ENCODE data around the gene DTWD2.
A peak's percentile ranks its signal among the peaks of the same experiment; 100 is the strongest.
"Not testable (repeated sequence)": the region's sequence is repeated elsewhere in the genome, so short reads cannot be mapped to it uniquely, and the experiment has no call there.

The DTWD2 gene

DNA sequence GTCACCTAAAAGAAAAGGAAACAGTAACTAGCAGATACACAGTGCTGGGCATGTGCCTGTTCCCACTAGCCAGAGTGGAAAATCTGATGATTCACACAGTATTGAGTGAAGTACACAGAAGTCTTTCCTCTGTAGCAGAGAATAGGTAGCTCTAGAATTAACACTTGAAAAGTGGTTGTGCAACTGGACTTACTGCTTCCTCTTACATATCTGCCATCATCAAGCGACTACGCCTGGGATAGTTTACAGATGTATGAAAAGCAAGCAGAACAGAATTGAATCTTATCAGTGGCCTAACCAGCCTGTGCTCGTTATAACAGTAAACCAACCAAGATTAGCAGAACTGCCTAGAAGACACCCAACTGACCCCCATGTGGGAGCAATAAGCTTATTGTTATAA lies 130.6 kb downstream of the DTWD2 start:
- DNase-seq: no peak

DNA sequence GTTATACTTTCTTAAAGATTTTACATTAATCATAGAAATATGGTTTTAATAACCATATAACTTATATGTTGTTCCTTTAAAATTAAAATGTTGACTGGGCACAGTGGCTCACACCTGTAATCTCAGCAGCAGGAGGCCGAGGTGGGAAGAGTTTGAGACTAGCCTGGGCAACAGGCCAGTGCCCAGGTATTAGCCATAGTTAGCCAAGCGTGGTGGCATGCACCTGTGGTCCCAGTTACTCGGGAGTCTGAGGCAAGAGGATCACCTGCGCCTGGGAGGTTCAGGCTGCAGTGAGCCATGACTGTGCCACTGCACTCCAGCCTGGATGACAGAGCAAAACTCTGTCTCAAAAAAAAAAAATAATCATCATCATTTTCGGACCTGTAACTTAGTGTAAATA lies 133.5 kb downstream of the DTWD2 start:
- no peak for DNase-seq

DNA sequence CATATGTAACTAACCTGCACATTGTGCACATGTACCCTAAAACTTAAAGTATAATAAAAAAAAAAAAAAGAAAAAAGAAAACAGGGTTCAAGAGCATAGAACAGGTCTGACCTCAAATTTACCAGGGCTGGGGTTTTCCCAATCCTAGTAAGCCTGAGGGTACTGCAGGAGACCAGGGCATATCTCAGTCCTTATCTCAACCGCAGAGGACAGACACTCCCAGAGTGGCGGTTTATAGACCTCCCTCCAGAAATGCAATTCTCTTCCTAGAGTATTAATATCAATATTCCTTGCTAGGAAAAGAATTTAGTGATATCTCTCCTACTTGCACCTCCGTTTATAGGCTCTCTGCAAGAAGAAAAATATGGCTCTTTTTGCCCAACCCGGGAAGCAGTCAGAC lies 136.6 kb downstream of the DTWD2 start:
- not testable (repeated sequence) for DNase-seq

GRCh38 chr5:118849507-118849906 lies 138.8 kb downstream of the DTWD2 start:
- not testable (repeated sequence) for DNase-seq

GRCh38 chr5:118844351-118844750 lies 144.0 kb downstream of the DTWD2 start:
- DNase-seq: no peak

GRCh38 chr5:118834710-118835109 lies 153.6 kb downstream of the DTWD2 start:
- no peak for DNase-seq

DNA sequence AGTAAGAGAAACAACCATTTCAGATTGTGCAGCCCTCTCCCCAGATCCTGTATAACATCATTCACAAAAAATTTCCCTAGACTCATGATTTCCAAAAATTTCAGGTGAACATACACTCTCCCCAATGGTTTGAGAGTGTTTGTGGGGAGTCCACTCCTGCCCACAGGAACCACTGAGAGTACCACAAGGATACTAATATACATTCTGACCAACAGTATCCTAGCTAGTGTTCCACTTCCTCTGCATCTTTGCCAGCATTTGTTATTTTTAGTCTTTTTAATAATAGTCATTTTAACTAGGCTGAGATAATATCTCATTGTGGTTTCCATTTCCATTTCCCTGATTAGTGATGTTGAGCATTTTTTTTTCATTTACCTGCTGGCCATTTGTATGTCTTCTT lies 155.4 kb downstream of the DTWD2 start:
- DNase-seq: no peak

DNA sequence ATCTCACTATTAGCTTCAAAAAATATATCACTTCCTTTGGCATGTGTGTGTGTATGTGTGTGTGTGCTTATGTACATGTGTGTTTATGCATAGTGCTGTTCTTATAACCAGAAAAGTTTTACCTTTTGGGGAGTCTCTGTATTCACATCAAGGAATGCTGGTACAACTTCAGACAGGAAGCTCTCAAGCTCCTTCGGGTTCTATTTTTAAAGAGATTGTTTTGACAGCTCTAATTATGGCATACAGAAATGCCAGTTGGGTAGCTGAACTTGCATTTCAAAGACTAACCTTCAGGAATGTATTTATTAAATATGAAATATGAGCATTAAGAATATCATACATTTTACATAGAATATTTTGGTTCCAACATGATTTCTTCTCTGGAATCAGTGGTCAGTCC lies 163.1 kb downstream of the DTWD2 start:
- no peak for DNase-seq

DNA sequence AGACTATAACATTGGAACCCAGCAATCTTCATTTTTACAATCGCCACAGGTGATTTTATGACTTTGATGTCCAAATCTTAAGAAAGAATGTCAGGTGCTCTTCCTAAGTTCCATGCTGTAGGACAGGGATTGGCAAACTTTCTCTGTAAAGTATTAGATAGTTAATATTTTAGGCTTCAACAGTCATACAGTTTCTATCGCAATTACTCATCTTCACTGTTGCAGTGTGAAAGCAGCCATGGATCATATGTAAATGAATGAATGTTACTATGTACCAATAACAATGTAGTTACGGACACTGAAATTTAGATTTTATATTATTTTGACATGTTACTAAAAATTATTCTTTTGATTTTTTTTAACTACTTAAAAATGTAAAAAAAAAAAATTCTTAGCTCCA lies 169.7 kb downstream of the DTWD2 start:
- DNase-seq: no peak

DNA sequence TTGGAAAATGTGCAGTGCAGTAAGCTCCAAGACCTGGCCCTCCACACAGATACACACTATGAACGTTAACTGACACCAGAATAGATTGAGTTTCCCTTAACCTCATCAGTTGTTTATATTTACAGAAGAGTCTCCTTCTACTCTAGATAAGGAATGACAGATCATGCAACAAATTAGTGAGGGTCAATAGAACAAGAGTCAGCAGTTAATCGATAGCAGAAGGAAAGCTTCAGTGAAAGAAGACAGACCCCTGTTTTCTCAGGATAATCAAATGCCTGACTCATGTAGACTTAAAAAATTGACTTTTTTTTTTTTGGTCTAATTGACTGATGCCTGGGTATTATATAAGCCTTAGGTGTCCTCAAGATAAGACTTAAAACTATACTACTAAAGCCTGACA lies 179.9 kb downstream of the DTWD2 start:
- DNase-seq: no peak

- DNase-seq: no peak
Measured at GRCh38 chr5:118806571-118806970, 181.8 kb downstream of the DTWD2 start.

DNA sequence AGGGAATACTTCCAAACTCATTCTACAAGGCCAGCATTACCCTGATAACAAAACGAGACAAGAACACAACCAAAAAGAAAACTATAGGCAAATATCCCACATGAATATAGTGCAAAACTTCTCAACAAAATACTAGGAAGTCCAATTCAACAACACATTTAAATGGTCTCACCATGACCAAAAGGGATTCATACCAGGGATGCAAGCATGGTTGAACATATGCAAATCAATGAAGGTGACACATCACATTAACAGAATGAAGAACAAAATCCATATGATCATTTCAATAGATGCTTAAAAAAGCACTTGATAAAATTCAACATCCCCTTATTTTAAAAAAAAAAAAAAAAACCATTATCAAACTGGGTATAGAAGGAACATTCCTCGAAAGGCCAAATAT lies 186.0 kb downstream of the DTWD2 start:
- DNase-seq: no peak

GRCh38 chr5:118796081-118796480 lies 192.3 kb downstream of the DTWD2 start:
- DNase-seq: no peak

- no peak for DNase-seq
Measured at GRCh38 chr5:118794281-118794680, 194.1 kb downstream of the DTWD2 start.

DNA sequence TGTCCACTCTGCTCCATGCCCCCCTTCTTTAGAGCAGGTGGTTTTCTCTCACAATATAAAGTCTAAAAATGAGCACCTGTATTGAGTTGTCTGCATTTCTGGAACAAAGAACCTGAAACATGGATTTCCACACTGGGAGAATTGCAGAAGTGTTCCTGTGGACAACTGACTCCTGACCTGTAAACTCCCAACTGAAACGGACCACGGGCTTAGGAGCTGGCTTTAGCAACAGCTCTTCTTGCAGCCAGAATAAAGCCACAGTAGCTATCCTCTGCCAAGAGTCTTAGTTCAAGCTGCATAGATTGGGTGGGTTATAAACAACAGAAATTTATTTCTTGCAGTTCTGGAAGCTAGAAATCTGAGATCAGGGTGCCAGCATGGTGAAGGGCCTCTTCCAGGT lies 194.7 kb downstream of the DTWD2 start:
- DNase-seq: no peak

- DNase-seq: no peak
Measured at GRCh38 chr5:118793091-118793490, 195.3 kb downstream of the DTWD2 start.

- DNase-seq: peak; percentile 49
Measured at GRCh38 chr5:118791926-118792734, 196.2 kb downstream of the DTWD2 start.

DNA sequence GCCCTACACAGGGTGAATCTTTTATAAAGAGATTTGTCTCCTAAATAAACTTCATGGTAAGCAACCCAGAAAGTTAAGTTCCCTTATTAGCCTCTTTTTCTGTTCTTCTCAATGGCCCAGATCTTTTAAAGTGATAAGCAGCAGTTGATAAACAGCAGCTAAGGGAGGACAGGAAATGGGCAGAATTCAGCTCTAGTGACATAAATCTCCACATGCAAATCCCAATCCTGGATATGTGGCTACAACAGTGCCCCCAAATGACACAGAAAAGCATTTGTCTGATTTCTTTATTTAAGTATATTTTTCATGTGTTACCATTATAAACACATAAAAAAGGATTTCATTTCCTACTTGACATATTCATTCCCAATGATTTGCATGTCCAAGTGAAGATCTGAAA lies 199.0 kb downstream of the DTWD2 start:
- no peak for DNase-seq

- DNase-seq: no peak
Measured at GRCh38 chr5:118788351-118788750, 200.0 kb downstream of the DTWD2 start.

All from NCI-H2227 treated with DMSO at 0.1 percent for 48 hours (cell line).